SJCRH30 (cell line): ENCODE measurements around the gene MED12. TPM values are rescaled to one million over a fixed set of nuclear protein-coding genes. Genes with fewer than 3 reads are reported as not detected.
"Not testable (repeated sequence)": the region's sequence is repeated elsewhere in the genome, so short reads cannot be mapped to it uniquely, and the experiment has no call there.

Experiments used
- DNase-seq, 2 experiments: peaks; one replicate each; pipeline ENCODE4 v3.0.0-alpha.2; 2015 to 2020
- H3K27ac ChIP-seq: fragments of 250-450 bp; sonication (Bioruptor Pico); 2 replicates; pipeline ENCODE4 v1.5.1; 2020; ENCODE audit warnings: mild to moderate bottlenecking, moderate library complexity
- H3K27me3 ChIP-seq: fragments of 250-450 bp; sonication (Bioruptor Pico); 2 replicates; pipeline ENCODE4 v1.5.1; 2020; ENCODE audit warnings: mild to moderate bottlenecking, moderate library complexity
- H3K36me3 ChIP-seq: fragments of 250-450 bp; sonication (Bioruptor Pico); 2 replicates; pipeline ENCODE4 v1.5.1; 2020; ENCODE audit warnings: mild to moderate bottlenecking, moderate library complexity
- H3K4me1 ChIP-seq: fragments of 250-450 bp; sonication (Bioruptor Pico); 2 replicates; pipeline ENCODE4 v1.5.1; 2020; ENCODE audit warnings: mild to moderate bottlenecking, moderate library complexity
- H3K4me3 ChIP-seq: fragments of 250-450 bp; sonication (Bioruptor Pico); 2 replicates; pipeline ENCODE4 v1.5.1; 2020; ENCODE audit warnings: mild to moderate bottlenecking, moderate library complexity
- H3K9me3 ChIP-seq: fragments of 250-450 bp; sonication (Bioruptor Pico); replicated peaks from 2 replicates; pipeline ENCODE4 v1.5.1; 2020; ENCODE audit warnings: mild to moderate bottlenecking, moderate library complexity
- total RNA-seq: library from RNA; depleted of rRNA; stranded (reverse); fragments of >200 nt; shearing (Covaris generic); gene quantifications from 2 replicates; pipeline ENCODE4 v1.2.3, GENCODE V29; 2014

The MED12 gene
- total RNA-seq, 1 experiment from 2014 or later, result 39.8 TPM

- no peak overlapping the region for H3K4me3 ChIP-seq
- H3K27me3 ChIP-seq, result no peaks in the 10 kb centered on the region
- no peak overlapping the region for H3K27ac ChIP-seq
- H3K9me3 ChIP-seq, result no peaks in the 10 kb centered on the region
- DNase-seq, result no peak
- H3K4me1 ChIP-seq, result no peaks in the 10 kb centered on the region
- H3K36me3 ChIP-seq, result no peaks in the 10 kb centered on the region
Measured at GRCh38 chrX:71166461-71166860, 48.1 kb downstream of the MED12 start.

GRCh38 chrX:71167031-71167781 is 48.8 kb downstream of the MED12 start:
- H3K4me3 ChIP-seq, result no peak overlapping the region

GRCh38 chrX:71168134-71168533 is 49.7 kb downstream of the MED12 start:
- Histone ChIP-seq H3K9me3 (no peaks in the 10 kb centered on the region), H3K36me3 (no peaks in the 10 kb centered on the region), H3K4me1 (no peaks in the 10 kb centered on the region), H3K27ac (no peak overlapping the region), H3K27me3 (no peaks in the 10 kb centered on the region), H3K4me3 (no peak overlapping the region)
- DNase-seq, result no peak

More at GRCh38 chrX:71167031-71167781, 48.8 kb downstream of the MED12 start:
- Histone ChIP-seq H3K9me3 (no peaks in the 10 kb centered on the region), H3K36me3 (no peaks in the 10 kb centered on the region), H3K27me3 (no peaks in the 10 kb centered on the region), H3K27ac (no peak overlapping the region), H3K4me1 (no peaks in the 10 kb centered on the region)
- DNase-seq, result no peak

GRCh38 chrX:71169586-71169985 is 51.2 kb downstream of the MED12 start:
- no peak for DNase-seq
- no peak overlapping the region for H3K27ac ChIP-seq
- no peak overlapping the region for H3K4me3 ChIP-seq
- H3K9me3 ChIP-seq, result no peaks in the 10 kb centered on the region
- no peaks in the 10 kb centered on the region for H3K27me3 ChIP-seq
- no peaks in the 10 kb centered on the region for H3K36me3 ChIP-seq
- H3K4me1 ChIP-seq, result no peaks in the 10 kb centered on the region

- DNase-seq, result no peak
- Histone ChIP-seq H3K36me3 (no peaks in the 10 kb centered on the region), H3K27me3 (no peaks in the 10 kb centered on the region), H3K27ac (no peak overlapping the region), H3K9me3 (no peaks in the 10 kb centered on the region), H3K4me3 (no peak overlapping the region), H3K4me1 (no peaks in the 10 kb centered on the region)
Measured at GRCh38 chrX:71170660-71171059, 52.3 kb downstream of the MED12 start.

- no peak overlapping the region for H3K4me3 ChIP-seq
- no peaks in the 10 kb centered on the region for H3K4me1 ChIP-seq
- H3K27me3 ChIP-seq, result no peaks in the 10 kb centered on the region
- H3K9me3 ChIP-seq, result no peaks in the 10 kb centered on the region
- no peak overlapping the region for H3K27ac ChIP-seq
- DNase-seq, result no peak
- H3K36me3 ChIP-seq, result no peaks in the 10 kb centered on the region
Measured at GRCh38 chrX:71171110-71171801, 52.9 kb downstream of the MED12 start.

- Histone ChIP-seq H3K36me3 (no peaks in the 10 kb centered on the region), H3K27me3 (no peaks in the 10 kb centered on the region), H3K27ac (no peak overlapping the region), H3K9me3 (no peaks in the 10 kb centered on the region), H3K4me3 (no peak overlapping the region), H3K4me1 (no peaks in the 10 kb centered on the region)
- no peak for DNase-seq
Measured at GRCh38 chrX:71173440-71173839, 55.0 kb downstream of the MED12 start.

GRCh38 chrX:71174795-71175194 is 56.4 kb downstream of the MED12 start:
- no peaks in the 10 kb centered on the region for H3K27me3 ChIP-seq
- H3K4me1 ChIP-seq, result no peaks in the 10 kb centered on the region

GRCh38 chrX:71175531-71175930 is 57.1 kb downstream of the MED12 start:
- Histone ChIP-seq H3K4me1 (no peaks in the 10 kb centered on the region), H3K27me3 (no peaks in the 10 kb centered on the region), H3K9me3 (no peaks in the 10 kb centered on the region), H3K36me3 (no peaks in the 10 kb centered on the region), H3K4me3 (no peak overlapping the region), H3K27ac (no peak overlapping the region)
- no peak for DNase-seq

More at GRCh38 chrX:71174795-71175194, 56.4 kb downstream of the MED12 start:
- Histone ChIP-seq H3K9me3 (no peaks in the 10 kb centered on the region), H3K27ac (no peak overlapping the region), H3K4me3 (no peak overlapping the region), H3K36me3 (no peaks in the 10 kb centered on the region)
- DNase-seq, result no peak

GRCh38 chrX:71177327-71177726 is 58.9 kb downstream of the MED12 start:
- Histone ChIP-seq H3K9me3 (no peaks in the 10 kb centered on the region), H3K36me3 (no peaks in the 10 kb centered on the region), H3K27me3 (no peaks in the 10 kb centered on the region), H3K27ac (no peak overlapping the region), H3K4me1 (no peaks in the 10 kb centered on the region; the same call in 1 of the 2 replicates), H3K4me3 (no peak overlapping the region)
- no peak for DNase-seq

- Histone ChIP-seq H3K9me3 (no peaks in the 10 kb centered on the region), H3K4me1 (peaks cover 3% of the 10 kb centered on the region; the same call in 1 of the 2 replicates), H3K27ac (no peak overlapping the region), H3K27me3 (no peaks in the 10 kb centered on the region), H3K4me3 (no peak overlapping the region), H3K36me3 (no peaks in the 10 kb centered on the region)
- DNase-seq, result peak; percentile 48 to 85
Measured at GRCh38 chrX:71178908-71179307, 60.5 kb downstream of the MED12 start.

GRCh38 chrX:71180579-71181265 is 62.3 kb downstream of the MED12 start:
- H3K4me3 ChIP-seq, H3K27ac ChIP-seq, H3K4me1 ChIP-seq, DNase-seq, H3K36me3 ChIP-seq, H3K9me3 ChIP-seq, H3K27me3 ChIP-seq: not testable (repeated sequence)

- Histone ChIP-seq H3K27me3 (no peaks in the 10 kb centered on the region), H3K36me3 (no peaks in the 10 kb centered on the region), H3K4me1 (peaks cover 3% of the 10 kb centered on the region; the same call in 1 of the 2 replicates), H3K4me3 (peak overlapping the region; percentile 53), H3K9me3 (no peaks in the 10 kb centered on the region), H3K27ac (peak overlapping the region; percentile 87)
- DNase-seq, result peak; percentile 69 to 76
Measured at GRCh38 chrX:71181558-71181909, 63.1 kb downstream of the MED12 start.

GRCh38 chrX:71181910-71182799 is 63.8 kb downstream of the MED12 start:
- Histone ChIP-seq H3K9me3 (no peaks in the 10 kb centered on the region), H3K27ac (peak overlapping the region; percentile 87), H3K36me3 (no peaks in the 10 kb centered on the region), H3K4me1 (peaks cover 3% of the 10 kb centered on the region; the same call in 1 of the 2 replicates), H3K4me3 (peak overlapping the region; percentile 53), H3K27me3 (no peaks in the 10 kb centered on the region)
- DNase-seq, result peak; percentile 96 to 98
